ENCODE data around the gene MAP2. TPM values are rescaled to one million over a fixed set of nuclear protein-coding genes. Genes with fewer than 3 reads are reported as not detected.

Gene MAP2
- total RNA-seq, 3 donors from 2014 or later, result 8.2 to 18.6 (median 11.5) TPM

GRCh38 chr2:209671020-209671680 is 247.3 kb downstream of the MAP2 start:
- Histone ChIP-seq H3K4me3 (no peak overlapping the region), H3K27ac (no peak overlapping the region), H3K36me3 (no peaks in the 10 kb centered on the region), H3K9me3 (no peaks in the 10 kb centered on the region), H3K4me1 (no peaks in the 10 kb centered on the region), H3K27me3 (no peaks in the 10 kb centered on the region)
- TF ChIP-seq CTCF (IDR thresholded peaks at IDR 0.05), result no peak
- TF ChIP-seq POLR2A (IDR thresholded peaks at IDR 0.05), result no peak
- no peak for TF ChIP-seq POLR2AphosphoS5 (IDR thresholded peaks at IDR 0.05)
- no peak for DNase-seq (ENCODE audit: low spot score in 2 of 2)
- intact Hi-C loops (cut with DNase I; ENCODE audit: low total_unique reads), result no loop called here

GRCh38 chr2:209673811-209674210 is 250.0 kb downstream of the MAP2 start:
- Histone ChIP-seq H3K36me3 (no peaks in the 10 kb centered on the region), H3K4me1 (no peaks in the 10 kb centered on the region), H3K27me3 (no peaks in the 10 kb centered on the region), H3K4me3 (no peak overlapping the region), H3K9me3 (no peaks in the 10 kb centered on the region), H3K27ac (no peak overlapping the region)
- intact Hi-C loops (cut with DNase I; ENCODE audit: low total_unique reads), result no loop called here
- no peak for DNase-seq (ENCODE audit: low spot score in 2 of 2)
- TF ChIP-seq POLR2AphosphoS5 (IDR thresholded peaks at IDR 0.05) (no peak), POLR2A (IDR thresholded peaks at IDR 0.05) (no peak), CTCF (IDR thresholded peaks at IDR 0.05) (no peak)

GRCh38 chr2:209680596-209680995 is 256.7 kb downstream of the MAP2 start:
- no peak for DNase-seq (ENCODE audit: low spot score in 2 of 2)
- intact Hi-C loops (cut with DNase I; ENCODE audit: low total_unique reads), result no loop called here
- Histone ChIP-seq H3K4me3 (no peak overlapping the region), H3K27ac (no peak overlapping the region), H3K36me3 (no peaks in the 10 kb centered on the region), H3K9me3 (no peaks in the 10 kb centered on the region), H3K4me1 (no peaks in the 10 kb centered on the region), H3K27me3 (no peaks in the 10 kb centered on the region)
- no peak for TF ChIP-seq CTCF (IDR thresholded peaks at IDR 0.05)
- no peak for TF ChIP-seq POLR2AphosphoS5 (IDR thresholded peaks at IDR 0.05)
- TF ChIP-seq POLR2A (IDR thresholded peaks at IDR 0.05), result no peak

- Histone ChIP-seq H3K4me3 (no peak overlapping the region), H3K36me3 (no peaks in the 10 kb centered on the region), H3K9me3 (no peaks in the 10 kb centered on the region), H3K4me1 (no peaks in the 10 kb centered on the region), H3K27ac (no peak overlapping the region), H3K27me3 (no peaks in the 10 kb centered on the region)
- DNase-seq (ENCODE audit: low spot score in 2 of 2), result no peak
- intact Hi-C loops (cut with DNase I; ENCODE audit: low total_unique reads), result no loop called here
- TF ChIP-seq POLR2A (IDR thresholded peaks at IDR 0.05), result no peak
- no peak for TF ChIP-seq CTCF (IDR thresholded peaks at IDR 0.05)
- TF ChIP-seq POLR2AphosphoS5 (IDR thresholded peaks at IDR 0.05), result no peak
Measured at GRCh38 chr2:209681201-209681735, 257.4 kb downstream of the MAP2 start.

- Histone ChIP-seq H3K9me3 (no peaks in the 10 kb centered on the region), H3K27me3 (no peaks in the 10 kb centered on the region), H3K4me1 (no peaks in the 10 kb centered on the region), H3K36me3 (no peaks in the 10 kb centered on the region), H3K4me3 (no peak overlapping the region), H3K27ac (no peak overlapping the region)
- DNase-seq (ENCODE audit: low spot score in 2 of 2), result no peak
- intact Hi-C loops (cut with DNase I; ENCODE audit: low total_unique reads), result no loop called here
- TF ChIP-seq POLR2A (IDR thresholded peaks at IDR 0.05) (no peak), CTCF (IDR thresholded peaks at IDR 0.05) (no peak), POLR2AphosphoS5 (IDR thresholded peaks at IDR 0.05) (no peak)
Measured at GRCh38 chr2:209682646-209683045, 258.8 kb downstream of the MAP2 start.
